Activated CD4-positive, alpha-beta T cell treated with anti-CD3 and anti-CD28 coated beads, Interleukin-2, amount 50 U/mL, for 24 hours (primary cell): ENCODE results near the gene ZNF101.
A peak's percentile ranks its signal among the peaks of the same experiment; 100 is the strongest.
"Not testable (repeated sequence)": the region's sequence is repeated elsewhere in the genome, so short reads cannot be mapped to it uniquely, and the experiment has no call there.

Experiments used
- DNase-seq, 2 donors: peaks; one replicate each; pipeline ENCODE4 v3.0.0-alpha.2; 2020; ENCODE audit warnings: low read depth in 1 of 2, low spot score in 1 of 2

Gene ZNF101

GRCh38 chr19:19659646-19660245, 8.9 kb upstream of the ZNF101 start:
- DNase-seq = no peak

- no peak for DNase-seq
These were observed 7.4 kb upstream of the ZNF101 start for GRCh38 chr19:19661141-19661674.

GRCh38 chr19:19661675-19662251, 6.9 kb upstream of the ZNF101 start:
- DNase-seq = no peak

- DNase-seq = no peak
These were observed 6.3 kb upstream of the ZNF101 start for GRCh38 chr19:19662344-19662743.

GRCh38 chr19:19662871-19663255, 5.8 kb upstream of the ZNF101 start:
- no peak for DNase-seq

- peak; percentile 90 to 93 for DNase-seq
These were observed 5.2 kb upstream of the ZNF101 start, which contains the start of gene ATP13A1 for GRCh38 chr19:19663256-19664120. TSS of gene ATP13A1 (minus strand) at chr19:19663676. CDS start at chr19:19663666, 10 bp downstream.

GRCh38 chr19:19665420-19665948, 3.2 kb upstream of the ZNF101 start:
- DNase-seq = not testable (repeated sequence)

GRCh38 chr19:19670070-19670551, 1.5 kb downstream of the ZNF101 start:
- no peak for DNase-seq

- no peak for DNase-seq
These were observed 4.2 kb downstream of the ZNF101 start for GRCh38 chr19:19672816-19673215.

GRCh38 chr19:19674315-19674714, 5.7 kb downstream of the ZNF101 start:
- DNase-seq = no peak

GRCh38 chr19:19677579-19677978, 8.9 kb downstream of the ZNF101 start:
- DNase-seq = no peak

- no peak for DNase-seq
These were observed 10.8 kb downstream of the ZNF101 start for GRCh38 chr19:19679176-19680073.

GRCh38 chr19:19686119-19686518, 17.5 kb downstream of the ZNF101 start:
- not testable (repeated sequence) for DNase-seq

- DNase-seq = no peak
These were observed 17.9 kb downstream of the ZNF101 start for GRCh38 chr19:19686580-19686979.

GRCh38 chr19:19687090-19687489, 18.5 kb downstream of the ZNF101 start:
- DNase-seq = no peak

- not testable (repeated sequence) for DNase-seq
These were observed 20.4 kb downstream of the ZNF101 start for GRCh38 chr19:19689023-19689422.

- DNase-seq = no peak
These were observed 23.0 kb downstream of the ZNF101 start for GRCh38 chr19:19691683-19692082.

- DNase-seq = no peak
These were observed 27.7 kb downstream of the ZNF101 start for GRCh38 chr19:19696386-19696785.

GRCh38 chr19:19697589-19697988, 28.9 kb downstream of the ZNF101 start:
- DNase-seq = no peak

- not testable (repeated sequence) for DNase-seq
These were observed 31.9 kb downstream of the ZNF101 start for GRCh38 chr19:19700493-19700892.
